ENCODE results near the gene GALNT15.

Gene GALNT15

GRCh38 chr3:16174389-16174788, at the start of gene GALNT15:
TSS of gene GALNT15 (plus strand) at chr3:16174680. CDS start at chr3:16175152, 472 bp downstream.
- no peak for DNase-seq (ENCODE audit: low read depth)

DNA sequence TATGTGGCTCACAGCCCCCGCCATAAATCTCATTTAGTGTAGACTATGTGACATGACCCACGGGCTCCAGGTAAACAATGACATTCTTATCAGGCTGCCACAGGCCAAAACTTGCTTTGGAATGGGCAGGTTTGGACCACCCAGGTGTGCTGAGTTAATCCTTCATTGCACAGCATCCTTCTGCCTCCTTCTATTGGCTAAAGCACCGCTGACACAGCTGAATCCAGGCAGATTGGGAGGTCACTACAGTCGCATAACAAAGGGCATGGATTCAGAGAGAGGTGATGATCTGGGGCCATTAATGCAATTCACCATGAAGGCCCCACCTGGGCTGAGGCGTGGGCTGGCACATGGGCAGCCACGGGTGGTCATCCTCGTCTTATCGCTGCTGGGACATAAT, 47.8 kb upstream of the GALNT15 start:
- no peak for DNase-seq (ENCODE audit: low read depth)

DNA sequence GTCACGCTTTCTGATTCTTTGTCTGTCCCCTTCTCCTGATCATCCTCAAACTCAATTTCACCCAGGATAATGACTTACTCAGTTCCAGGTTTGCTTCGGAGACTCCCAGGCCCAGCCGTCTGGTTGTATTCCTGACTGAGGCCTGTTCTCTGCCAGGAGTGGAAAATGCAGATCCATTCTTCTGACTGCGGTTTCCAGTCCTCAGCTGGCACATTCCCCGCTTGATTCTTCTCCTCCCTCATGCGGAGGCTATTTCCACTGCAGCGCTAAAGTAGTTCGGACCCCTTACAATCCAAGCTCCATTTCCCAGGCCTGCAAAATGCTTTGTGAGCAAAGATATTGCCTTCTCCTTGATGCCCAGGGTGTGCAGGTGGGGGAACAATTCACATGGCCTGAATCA, 47.2 kb upstream of the GALNT15 start:
- DNase-seq (ENCODE audit: low read depth) = no peak

DNA sequence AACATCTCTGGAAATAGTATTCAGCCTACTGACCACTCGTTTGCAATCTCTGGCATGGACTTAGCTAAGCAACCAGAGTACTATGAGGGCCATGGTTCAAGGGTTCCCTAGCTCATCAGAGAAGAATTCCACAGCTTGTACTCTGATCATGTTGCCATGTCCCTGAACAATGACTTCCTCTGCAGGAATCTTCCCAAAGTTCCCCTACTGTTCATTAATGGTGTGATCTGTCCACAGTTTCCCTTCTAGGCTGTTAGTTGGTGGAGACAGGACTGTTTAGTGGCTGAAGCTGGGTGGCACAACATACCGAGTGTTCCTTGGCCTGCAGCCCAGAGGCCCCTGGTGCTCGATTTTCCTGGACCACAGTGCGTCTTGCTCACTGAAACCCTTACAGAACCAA, 44.4 kb upstream of the GALNT15 start:
- no peak for DNase-seq (ENCODE audit: low read depth)

DNA sequence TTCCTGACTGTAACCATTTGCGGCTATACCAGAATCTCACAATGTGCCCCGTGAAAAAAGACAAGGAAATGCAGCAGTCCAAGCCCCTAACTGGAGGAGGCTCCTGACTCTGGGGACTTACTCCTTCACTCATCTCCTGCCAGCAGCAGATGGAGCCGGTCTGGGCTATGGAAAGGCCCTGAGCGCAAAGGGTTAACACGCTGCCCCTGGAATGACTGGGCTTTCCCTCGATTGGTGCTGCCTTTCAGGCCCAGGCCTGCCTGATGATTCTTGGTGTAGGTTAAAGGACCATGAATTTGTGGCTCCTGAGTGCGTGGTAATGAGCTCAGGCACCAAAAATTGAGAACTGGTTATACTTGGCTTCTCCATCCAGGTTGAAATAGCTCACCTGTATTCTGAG, 42.3 kb upstream of the GALNT15 start:
- no peak for DNase-seq (ENCODE audit: low read depth)

GRCh38 chr3:16132928-16133327, 41.6 kb upstream of the GALNT15 start:
- no peak for DNase-seq (ENCODE audit: low read depth)

DNA sequence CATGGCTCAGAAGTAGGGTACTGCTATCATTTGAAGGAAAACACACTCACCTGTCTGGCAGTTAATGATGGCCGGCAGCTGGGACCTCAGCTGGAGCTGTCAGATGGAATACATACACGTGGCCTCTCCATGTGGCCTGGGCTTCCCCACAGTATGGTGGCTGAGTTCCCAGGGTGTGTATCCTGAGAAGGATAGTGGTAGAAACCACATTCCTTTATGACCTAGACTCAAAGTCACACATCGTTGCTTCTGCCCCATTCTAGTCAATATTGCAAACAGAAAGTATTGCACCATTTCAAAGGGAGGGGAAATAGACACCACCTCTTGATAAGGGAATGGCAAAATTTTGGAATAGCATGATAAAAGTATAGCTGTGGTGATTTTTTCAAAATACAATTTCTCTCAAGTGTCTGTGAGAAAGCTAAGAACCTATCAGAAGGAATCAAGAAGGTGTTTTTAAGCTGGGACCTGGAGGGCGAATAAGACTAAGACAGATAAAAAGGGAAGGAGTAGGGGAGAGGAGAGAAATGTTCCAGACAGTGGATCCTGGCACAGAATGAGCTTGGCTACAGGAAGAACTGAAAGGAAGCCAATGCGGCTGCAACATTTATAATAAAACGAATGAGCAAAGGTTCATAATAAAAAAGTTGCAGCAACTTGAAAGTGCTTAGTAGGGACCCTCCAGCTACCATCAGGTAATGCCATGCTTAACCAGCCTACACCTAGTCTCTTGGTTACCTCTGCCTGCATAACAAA, 40.1 kb upstream of the GALNT15 start:
- DNase-seq (ENCODE audit: low read depth) = no peak

GRCh38 chr3:16136055-16136454, 38.4 kb upstream of the GALNT15 start:
- no peak for DNase-seq (ENCODE audit: low read depth)

DNA sequence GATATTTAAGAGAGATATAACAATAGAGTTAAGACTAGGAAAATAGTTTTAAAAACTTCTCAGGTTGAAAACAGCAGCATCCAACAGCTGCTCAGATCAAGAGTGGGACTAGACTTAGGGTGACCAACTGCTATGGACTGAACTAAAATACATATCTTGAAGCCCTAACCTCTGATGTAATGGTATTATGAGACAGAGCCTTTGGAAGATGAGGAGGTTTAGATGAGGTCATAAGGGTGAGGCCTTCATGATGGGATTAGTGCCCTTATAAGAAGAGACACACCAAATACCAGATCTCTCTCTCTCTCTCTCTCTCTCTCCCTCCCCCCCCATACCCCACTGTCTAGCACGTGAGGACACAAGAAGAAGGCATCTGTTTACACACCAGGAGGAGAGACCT, 37.4 kb upstream of the GALNT15 start:
- DNase-seq (ENCODE audit: low read depth) = no peak

DNA sequence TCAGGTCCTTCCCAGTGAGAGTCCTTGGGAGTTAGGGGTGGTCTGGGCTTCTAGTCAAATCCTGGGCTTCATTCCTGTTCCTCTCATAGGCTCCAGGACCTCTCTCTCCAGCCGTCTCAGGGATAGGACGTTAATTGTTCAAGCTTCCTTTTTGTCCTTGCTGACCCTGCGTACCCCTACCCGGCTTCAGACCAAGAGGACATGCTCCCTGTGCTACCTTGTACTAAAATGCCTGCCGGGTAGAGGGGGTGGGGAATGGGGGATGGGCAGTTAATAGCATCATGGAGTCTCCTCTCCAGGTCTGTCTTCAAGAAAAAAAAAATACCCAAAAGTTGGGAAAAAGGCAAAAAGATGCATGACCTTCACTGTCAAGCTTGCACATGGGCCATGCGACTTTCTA, 36.5 kb upstream of the GALNT15 start:
- DNase-seq (ENCODE audit: low read depth) = no peak

DNA sequence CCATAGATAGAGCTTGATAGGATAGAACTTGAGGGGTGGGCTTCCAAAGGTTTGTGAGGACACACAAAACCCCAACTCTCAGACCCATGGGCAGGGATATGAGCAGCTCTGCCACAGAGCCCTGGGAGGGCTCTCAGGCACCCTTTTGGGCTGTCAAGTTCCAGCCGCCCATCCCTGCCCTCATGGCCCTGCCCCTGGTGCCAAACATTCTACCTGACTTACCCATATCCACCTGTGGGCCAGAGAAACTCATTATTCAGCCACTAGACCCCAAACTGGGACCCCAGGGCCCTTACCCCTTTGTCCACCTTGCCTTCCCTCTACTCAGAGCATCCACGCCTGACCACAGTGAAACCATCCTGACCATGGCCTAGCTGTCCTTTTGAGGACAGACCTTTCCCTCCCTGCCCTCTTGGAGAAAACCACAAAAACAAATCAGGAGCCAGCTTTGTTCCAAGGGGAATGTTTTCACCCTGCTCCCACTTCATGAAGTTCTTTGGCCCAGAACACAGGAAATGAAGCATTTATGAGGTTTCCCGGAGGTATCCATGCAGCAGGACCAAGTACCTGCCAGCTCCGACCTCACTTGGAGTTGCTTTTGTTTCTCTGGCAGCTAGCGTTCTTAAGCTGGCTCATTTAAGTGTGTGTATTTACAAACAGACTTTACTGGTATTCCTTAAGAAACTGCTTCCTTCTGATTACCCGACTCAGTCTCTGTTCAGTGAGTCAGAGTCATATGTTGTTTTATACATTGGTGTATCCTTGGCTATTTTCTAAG, 34.2 kb upstream of the GALNT15 start:
- DNase-seq (ENCODE audit: low read depth) = no peak

- DNase-seq (ENCODE audit: low read depth) = no peak
Observed at GRCh38 chr3:16140894-16141285, 33.6 kb upstream of the GALNT15 start.

DNA sequence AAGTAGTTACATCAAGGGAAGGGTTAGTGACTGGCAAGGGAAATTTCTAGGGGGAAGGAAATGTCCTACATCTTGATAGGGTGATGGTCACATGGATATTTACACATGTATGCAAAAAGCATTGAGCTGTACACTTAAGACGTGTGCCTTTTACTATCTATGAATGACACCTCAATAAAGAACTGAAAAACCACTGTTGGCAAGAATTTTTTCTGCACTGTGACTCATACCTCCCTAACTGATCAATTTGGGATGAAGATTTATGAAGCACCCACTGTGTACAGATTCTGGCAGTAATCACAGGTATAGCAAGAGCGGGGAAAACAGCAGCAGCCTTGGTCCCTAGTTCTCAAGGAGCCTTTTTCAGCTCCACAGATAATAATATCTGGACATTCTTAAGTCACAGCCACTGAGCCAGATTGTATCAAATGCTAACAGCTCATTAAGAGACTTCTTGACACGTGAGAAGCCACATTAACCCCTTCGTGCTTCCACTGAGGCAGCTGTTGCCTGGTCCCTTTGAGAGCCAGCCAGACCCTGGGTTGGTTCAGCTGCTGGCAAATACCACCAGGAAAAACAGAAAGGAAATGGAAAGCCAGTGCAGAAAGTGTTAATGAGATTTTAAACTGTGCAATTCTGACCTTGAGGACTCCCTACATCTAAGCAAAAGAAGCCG, 32.0 kb upstream of the GALNT15 start:
- no peak for DNase-seq (ENCODE audit: low read depth)

DNA sequence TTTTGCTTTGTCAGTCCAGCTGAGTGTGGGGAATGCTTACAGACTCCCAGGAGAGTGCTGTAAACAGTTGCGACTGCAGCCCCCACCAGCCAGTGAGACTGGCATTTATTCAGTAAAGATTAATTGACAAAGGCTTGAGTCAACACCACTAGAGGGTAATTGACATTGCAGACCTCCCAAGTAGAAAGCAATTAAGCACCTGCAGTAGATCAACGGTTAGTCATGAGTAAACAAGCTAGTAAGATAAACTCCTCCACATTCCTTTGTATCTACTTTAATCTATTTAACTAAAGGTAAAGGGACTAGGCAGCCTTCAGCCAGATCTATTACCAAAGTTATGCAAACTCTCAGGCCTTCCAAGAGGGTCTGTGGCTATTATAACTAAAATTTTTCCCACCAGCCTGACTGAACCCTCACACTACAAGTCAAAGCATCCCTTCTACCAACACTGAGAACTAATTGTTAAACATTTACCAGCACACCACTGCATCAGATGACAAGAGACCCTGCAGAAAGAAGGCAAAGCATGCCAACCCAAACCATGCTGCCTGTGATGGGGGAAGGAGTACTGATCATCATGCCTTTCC, 30.5 kb upstream of the GALNT15 start:
- no peak for DNase-seq (ENCODE audit: low read depth)

- no peak for DNase-seq (ENCODE audit: low read depth)
Observed at GRCh38 chr3:16145176-16145575, 29.3 kb upstream of the GALNT15 start.

DNA sequence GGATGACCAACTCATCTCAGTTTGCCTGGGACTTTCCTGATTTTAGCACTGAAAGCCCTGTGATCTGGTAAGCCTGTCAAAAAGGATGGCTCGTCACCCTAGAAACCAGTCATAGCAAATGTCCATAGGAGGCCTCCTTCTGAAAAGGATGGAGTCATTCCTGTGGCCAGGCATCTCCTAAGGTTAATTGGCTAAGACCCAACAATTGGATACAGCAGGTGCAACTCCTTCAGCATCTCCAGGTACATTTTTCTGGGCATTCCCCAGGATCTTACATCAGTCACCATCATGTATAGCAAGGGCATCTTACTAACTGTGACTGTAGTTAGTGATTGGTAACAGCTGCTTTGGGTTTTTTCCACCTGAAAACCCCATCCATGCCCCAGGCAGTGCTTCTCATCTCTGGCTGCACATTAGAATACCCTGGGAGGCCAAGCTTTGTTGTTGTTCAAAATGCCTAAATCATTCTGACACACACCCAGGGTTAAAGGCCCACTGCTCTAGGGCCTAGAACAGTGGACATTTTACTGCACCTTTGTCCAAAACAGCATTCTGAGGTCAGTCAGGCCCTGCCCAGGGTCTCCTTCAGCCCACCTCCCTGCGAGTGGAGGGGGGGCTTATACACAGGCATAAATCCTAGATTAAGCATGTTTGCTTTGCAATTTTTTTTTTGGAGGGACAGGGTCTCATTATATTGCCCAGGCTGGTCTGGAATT, 28.3 kb upstream of the GALNT15 start:
- no peak for DNase-seq (ENCODE audit: low read depth)

- DNase-seq (ENCODE audit: low read depth) = no peak
Observed at GRCh38 chr3:16147220-16147994, 27.1 kb upstream of the GALNT15 start.

GRCh38 chr3:16148213-16148612, 26.3 kb upstream of the GALNT15 start:
- DNase-seq (ENCODE audit: low read depth) = no peak

GRCh38 chr3:16148783-16149182, 25.7 kb upstream of the GALNT15 start:
- no peak for DNase-seq (ENCODE audit: low read depth)

DNA sequence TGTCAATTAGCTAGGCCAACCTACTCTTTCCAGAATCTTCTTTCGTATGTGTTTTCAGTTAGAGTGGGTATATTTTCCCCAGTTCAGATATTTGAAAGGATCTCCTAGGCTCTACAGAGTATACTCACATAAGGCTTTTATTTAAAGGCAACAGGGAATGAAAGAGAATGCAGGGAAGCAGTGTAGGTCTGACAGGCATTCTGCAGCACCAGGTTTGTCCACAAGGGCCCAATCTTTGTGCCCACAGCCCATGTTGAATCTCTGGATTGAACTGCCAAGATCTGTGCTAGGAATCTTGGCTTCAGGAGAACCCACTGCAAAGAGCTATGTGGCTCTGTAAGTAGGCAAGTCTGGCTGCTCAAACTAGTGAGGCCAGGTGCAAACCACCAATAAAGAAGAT, 24.2 kb upstream of the GALNT15 start:
- no peak for DNase-seq (ENCODE audit: low read depth)

- no peak for DNase-seq (ENCODE audit: low read depth)
Observed at GRCh38 chr3:16151109-16151508, 23.4 kb upstream of the GALNT15 start.

Data from activated T-cell treated with anti-CD3 and anti-CD28 coated beads for 1 hour (primary cell).